ENCODE data around the gene IGF2BP3.

Gene IGF2BP3

DNA sequence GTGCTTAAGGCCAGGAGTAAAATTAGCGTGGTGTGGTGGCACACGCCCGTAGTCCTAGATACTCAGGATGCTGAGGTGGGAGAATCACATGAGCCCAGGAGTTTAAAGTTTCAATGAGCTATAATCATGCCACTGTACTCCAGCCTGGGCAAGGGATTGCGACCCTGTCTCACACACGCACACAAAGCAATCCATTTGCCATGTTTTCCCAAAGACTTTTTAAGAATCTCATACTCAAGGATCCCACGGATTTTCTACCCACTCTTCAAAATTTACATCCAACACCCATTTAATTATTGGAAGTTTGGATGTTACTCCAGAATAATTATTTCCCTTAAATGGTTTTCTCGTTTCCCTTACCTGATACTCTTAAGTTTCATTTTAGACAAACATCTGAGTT lies 47.9 kb downstream of the IGF2BP3 start:
- no peak for ATAC-seq
- TF ChIP-seq RARB (CRISPR knock-in tag; IDR thresholded peaks at IDR 0.05) = no peak
- TF ChIP-seq ZC3H10 (CRISPR knock-in tag; IDR thresholded peaks at IDR 0.05) = no peak
- no peak for TF ChIP-seq GLIS3 (CRISPR knock-in tag; IDR thresholded peaks at IDR 0.05)
- TF ChIP-seq, protein P1, sequence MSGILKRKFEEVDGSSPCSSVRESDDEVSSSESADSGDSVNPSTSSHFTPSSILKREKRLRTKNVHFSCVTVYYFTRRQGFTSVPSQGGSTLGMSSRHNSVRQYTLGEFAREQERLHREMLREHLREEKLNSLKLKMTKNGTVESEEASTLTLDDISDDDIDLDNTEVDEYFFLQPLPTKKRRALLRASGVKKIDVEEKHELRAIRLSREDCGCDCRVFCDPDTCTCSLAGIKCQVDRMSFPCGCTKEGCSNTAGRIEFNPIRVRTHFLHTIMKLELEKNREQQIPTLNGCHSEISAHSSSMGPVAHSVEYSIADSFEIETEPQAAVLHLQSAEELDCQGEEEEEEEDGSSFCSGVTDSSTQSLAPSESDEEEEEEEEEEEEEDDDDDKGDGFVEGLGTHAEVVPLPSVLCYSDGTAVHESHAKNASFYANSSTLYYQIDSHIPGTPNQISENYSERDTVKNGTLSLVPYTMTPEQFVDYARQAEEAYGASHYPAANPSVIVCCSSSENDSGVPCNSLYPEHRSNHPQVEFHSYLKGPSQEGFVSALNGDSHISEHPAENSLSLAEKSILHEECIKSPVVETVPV (CRISPR knock-in tag; IDR thresholded peaks at IDR 0.05) = no peak
- TF ChIP-seq OSR1 (CRISPR knock-in tag; IDR thresholded peaks at IDR 0.05) = no peak
- no peak for TF ChIP-seq ARNTL (CRISPR knock-in tag; IDR thresholded peaks at IDR 0.05; ENCODE audit: borderline replicate concordance, low read depth)
- TF ChIP-seq TCF4 (CRISPR knock-in tag; IDR thresholded peaks at IDR 0.05; ENCODE audit: borderline replicate concordance) = no peak
- no peak for TF ChIP-seq ZNF8 (CRISPR knock-in tag; IDR thresholded peaks at IDR 0.05)
- TF ChIP-seq ZFP30 (CRISPR knock-in tag; IDR thresholded peaks at IDR 0.05) = no peak
- TF ChIP-seq PPARA (CRISPR knock-in tag; IDR thresholded peaks at IDR 0.05; ENCODE audit: borderline replicate concordance) = no peak
- no peak for TF ChIP-seq TOX (CRISPR knock-in tag; IDR thresholded peaks at IDR 0.05; ENCODE audit: borderline replicate concordance)
- no peak for TF ChIP-seq SNAI2 (CRISPR knock-in tag; IDR thresholded peaks at IDR 0.05)
- no peak for TF ChIP-seq ZFP3 (CRISPR knock-in tag; IDR thresholded peaks at IDR 0.05)
- TF ChIP-seq, protein P2, sequence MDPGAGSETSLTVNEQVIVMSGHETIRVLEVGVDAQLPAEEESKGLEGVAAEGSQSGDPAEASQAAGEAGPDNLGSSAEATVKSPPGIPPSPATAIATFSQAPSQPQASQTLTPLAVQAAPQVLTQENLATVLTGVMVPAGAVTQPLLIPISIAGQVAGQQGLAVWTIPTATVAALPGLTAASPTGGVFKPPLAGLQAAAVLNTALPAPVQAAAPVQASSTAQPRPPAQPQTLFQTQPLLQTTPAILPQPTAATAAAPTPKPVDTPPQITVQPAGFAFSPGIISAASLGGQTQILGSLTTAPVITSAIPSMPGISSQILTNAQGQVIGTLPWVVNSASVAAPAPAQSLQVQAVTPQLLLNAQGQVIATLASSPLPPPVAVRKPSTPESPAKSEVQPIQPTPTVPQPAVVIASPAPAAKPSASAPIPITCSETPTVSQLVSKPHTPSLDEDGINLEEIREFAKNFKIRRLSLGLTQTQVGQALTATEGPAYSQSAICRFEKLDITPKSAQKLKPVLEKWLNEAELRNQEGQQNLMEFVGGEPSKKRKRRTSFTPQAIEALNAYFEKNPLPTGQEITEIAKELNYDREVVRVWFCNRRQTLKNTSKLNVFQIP (CRISPR knock-in tag; IDR thresholded peaks at IDR 0.05; ENCODE audit: borderline replicate concordance, low read depth) = no peak
- TF ChIP-seq, protein P3, sequence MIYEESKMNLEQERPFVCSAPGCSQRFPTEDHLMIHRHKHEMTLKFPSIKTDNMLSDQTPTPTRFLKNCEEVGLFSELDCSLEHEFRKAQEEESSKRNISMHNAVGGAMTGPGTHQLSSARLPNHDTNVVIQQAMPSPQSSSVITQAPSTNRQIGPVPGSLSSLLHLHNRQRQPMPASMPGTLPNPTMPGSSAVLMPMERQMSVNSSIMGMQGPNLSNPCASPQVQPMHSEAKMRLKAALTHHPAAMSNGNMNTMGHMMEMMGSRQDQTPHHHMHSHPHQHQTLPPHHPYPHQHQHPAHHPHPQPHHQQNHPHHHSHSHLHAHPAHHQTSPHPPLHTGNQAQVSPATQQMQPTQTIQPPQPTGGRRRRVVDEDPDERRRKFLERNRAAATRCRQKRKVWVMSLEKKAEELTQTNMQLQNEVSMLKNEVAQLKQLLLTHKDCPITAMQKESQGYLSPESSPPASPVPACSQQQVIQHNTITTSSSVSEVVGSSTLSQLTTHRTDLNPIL (CRISPR knock-in tag; IDR thresholded peaks at IDR 0.05; ENCODE audit: low read depth) = no peak
- no peak for TF ChIP-seq BACH2 (CRISPR knock-in tag; IDR thresholded peaks at IDR 0.05; ENCODE audit: borderline replicate concordance)

DNA sequence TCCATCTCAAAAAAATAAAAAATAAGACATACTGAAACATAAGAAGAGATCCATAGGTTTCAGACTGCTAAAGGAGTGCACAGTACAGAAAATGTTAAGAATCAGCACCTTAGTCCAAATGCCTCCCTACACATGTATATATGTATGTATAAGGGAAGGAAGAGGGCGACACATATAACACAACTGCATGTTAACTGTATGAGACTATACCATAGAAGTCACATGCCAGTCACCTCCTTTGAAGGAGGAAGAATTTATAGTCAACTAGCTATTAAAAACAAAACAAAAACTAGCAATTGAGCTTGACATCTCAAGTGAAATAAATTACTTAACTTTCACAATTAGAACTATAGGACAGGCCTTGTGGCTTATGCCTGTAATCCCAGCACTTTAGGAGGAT lies 50.4 kb downstream of the IGF2BP3 start:
- TF ChIP-seq ZC3H10 (CRISPR knock-in tag; IDR thresholded peaks at IDR 0.05) (no peak), ISL1 (CRISPR knock-in tag; IDR thresholded peaks at IDR 0.05) (no peak), CSDC2 (CRISPR knock-in tag; IDR thresholded peaks at IDR 0.05) (no peak), ARNTL (CRISPR knock-in tag; IDR thresholded peaks at IDR 0.05; ENCODE audit: borderline replicate concordance, low read depth) (no peak), PPARA (CRISPR knock-in tag; IDR thresholded peaks at IDR 0.05; ENCODE audit: borderline replicate concordance) (no peak), SNAI2 (CRISPR knock-in tag; IDR thresholded peaks at IDR 0.05) (no peak), ZNF565 (CRISPR knock-in tag; conservative IDR thresholded peaks at IDR 0.05; ENCODE audit: low read depth) (no peak), GLIS3 (CRISPR knock-in tag; IDR thresholded peaks at IDR 0.05) (no peak), ZFP30 (CRISPR knock-in tag; IDR thresholded peaks at IDR 0.05) (no peak), ESRRG (CRISPR knock-in tag; IDR thresholded peaks at IDR 0.05) (no peak), ZNF8 (CRISPR knock-in tag; IDR thresholded peaks at IDR 0.05) (no peak), RARB (CRISPR knock-in tag; IDR thresholded peaks at IDR 0.05) (no peak), BACH2 (CRISPR knock-in tag; IDR thresholded peaks at IDR 0.05; ENCODE audit: borderline replicate concordance) (no peak), ZFP3 (CRISPR knock-in tag; IDR thresholded peaks at IDR 0.05) (no peak), TOX (CRISPR knock-in tag; IDR thresholded peaks at IDR 0.05; ENCODE audit: borderline replicate concordance) (no peak)
- TF ChIP-seq, protein P3 (CRISPR knock-in tag; IDR thresholded peaks at IDR 0.05; ENCODE audit: low read depth) = no peak
- TF ChIP-seq, protein P1 (CRISPR knock-in tag; IDR thresholded peaks at IDR 0.05) = no peak
- TF ChIP-seq, protein P4, sequence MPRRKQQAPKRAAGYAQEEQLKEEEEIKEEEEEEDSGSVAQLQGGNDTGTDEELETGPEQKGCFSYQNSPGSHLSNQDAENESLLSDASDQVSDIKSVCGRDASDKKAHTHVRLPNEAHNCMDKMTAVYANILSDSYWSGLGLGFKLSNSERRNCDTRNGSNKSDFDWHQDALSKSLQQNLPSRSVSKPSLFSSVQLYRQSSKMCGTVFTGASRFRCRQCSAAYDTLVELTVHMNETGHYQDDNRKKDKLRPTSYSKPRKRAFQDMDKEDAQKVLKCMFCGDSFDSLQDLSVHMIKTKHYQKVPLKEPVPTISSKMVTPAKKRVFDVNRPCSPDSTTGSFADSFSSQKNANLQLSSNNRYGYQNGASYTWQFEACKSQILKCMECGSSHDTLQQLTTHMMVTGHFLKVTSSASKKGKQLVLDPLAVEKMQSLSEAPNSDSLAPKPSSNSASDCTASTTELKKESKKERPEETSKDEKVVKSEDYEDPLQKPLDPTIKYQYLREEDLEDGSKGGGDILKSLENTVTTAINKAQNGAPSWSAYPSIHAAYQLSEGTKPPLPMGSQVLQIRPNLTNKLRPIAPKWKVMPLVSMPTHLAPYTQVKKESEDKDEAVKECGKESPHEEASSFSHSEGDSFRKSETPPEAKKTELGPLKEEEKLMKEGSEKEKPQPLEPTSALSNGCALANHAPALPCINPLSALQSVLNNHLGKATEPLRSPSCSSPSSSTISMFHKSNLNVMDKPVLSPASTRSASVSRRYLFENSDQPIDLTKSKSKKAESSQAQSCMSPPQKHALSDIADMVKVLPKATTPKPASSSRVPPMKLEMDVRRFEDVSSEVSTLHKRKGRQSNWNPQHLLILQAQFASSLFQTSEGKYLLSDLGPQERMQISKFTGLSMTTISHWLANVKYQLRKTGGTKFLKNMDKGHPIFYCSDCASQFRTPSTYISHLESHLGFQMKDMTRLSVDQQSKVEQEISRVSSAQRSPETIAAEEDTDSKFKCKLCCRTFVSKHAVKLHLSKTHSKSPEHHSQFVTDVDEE (CRISPR knock-in tag; IDR thresholded peaks at IDR 0.05) = no peak
- TF ChIP-seq, protein P5, sequence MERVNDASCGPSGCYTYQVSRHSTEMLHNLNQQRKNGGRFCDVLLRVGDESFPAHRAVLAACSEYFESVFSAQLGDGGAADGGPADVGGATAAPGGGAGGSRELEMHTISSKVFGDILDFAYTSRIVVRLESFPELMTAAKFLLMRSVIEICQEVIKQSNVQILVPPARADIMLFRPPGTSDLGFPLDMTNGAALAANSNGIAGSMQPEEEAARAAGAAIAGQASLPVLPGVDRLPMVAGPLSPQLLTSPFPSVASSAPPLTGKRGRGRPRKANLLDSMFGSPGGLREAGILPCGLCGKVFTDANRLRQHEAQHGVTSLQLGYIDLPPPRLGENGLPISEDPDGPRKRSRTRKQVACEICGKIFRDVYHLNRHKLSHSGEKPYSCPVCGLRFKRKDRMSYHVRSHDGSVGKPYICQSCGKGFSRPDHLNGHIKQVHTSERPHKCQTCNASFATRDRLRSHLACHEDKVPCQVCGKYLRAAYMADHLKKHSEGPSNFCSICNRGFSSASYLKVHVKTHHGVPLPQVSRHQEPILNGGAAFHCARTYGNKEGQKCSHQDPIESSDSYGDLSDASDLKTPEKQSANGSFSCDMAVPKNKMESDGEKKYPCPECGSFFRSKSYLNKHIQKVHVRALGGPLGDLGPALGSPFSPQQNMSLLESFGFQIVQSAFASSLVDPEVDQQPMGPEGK (CRISPR knock-in tag; IDR thresholded peaks at IDR 0.05; ENCODE audit: borderline replicate concordance) = no peak
- TF ChIP-seq, protein P2 (CRISPR knock-in tag; IDR thresholded peaks at IDR 0.05; ENCODE audit: borderline replicate concordance, low read depth) = no peak
- ATAC-seq = no peak

All from SK-N-SH treated with all-trans-retinoic acid at 6 μM for 48 hours (cell line).